HCT116 (cell line): ENCODE data around the gene TMF1. TPM values are rescaled to one million over a fixed set of nuclear protein-coding genes. Genes with fewer than 3 reads are reported as not detected.

Experiments
- ATAC-seq: fragments of 200-7000 bp; cut with Tn5 transposase; 2 replicates; pipeline ENCODE4 v1.9.1; 2020; ENCODE audit warnings: mild to moderate bottlenecking, moderate library complexity
- BruUV-seq: library from RNA; stranded (reverse); fragments of 400-500 nt; replicated peaks from 2 replicates; lab custom pipeline; 2021; lab: Mats Ljungman, UMichigan
- CTCF ChIA-PET: fragments of 300-600 bp; sonication (Branson Sonifier 250); formaldehyde crosslinking; loops from one replicate; lab custom pipeline; 2021; ENCODE audit warnings: antibody characterized with exemption; lab: Charles Lee
- POLR2A ChIA-PET: fragments of 300-600, 350-600 bp; sonication (Branson Sonifier 250); formaldehyde crosslinking; loops from one replicate; lab custom pipeline; 2021; ENCODE audit warnings: antibody characterized with exemption; lab: Charles Lee
- RAD21 ChIA-PET, 2 experiments: fragments of 300-600 bp; sonication (Branson Sonifier 250); formaldehyde crosslinking; loops; one replicate each; lab custom pipeline; 2023; ENCODE audit warnings: low total read pairs in 2 of 2; ENCODE audit not compliant: uncharacterized antibody in 2 of 2, unreplicated experiment in 2 of 2, low non-redundant PET in 1 of 2; lab: Charles Lee
- DNase-seq: peaks from one replicate; pipeline ENCODE4 v3.0.0-alpha.2; 2010; ENCODE audit warnings: low read depth, low spot score
- H2AFZ ChIP-seq: fragments of 200-600 bp; shearing (Covaris generic), sonication (generic); 2 replicates; pipeline ENCODE4 v1.6.1; 2017; ENCODE audit warnings: low read depth, mixed run types, mixed read lengths, antibody characterized with exemption, low read length; ENCODE audit not compliant: poor library complexity, severe bottlenecking
- H3K27ac ChIP-seq: 2 replicates; pipeline ENCODE4 v1.5.1; 2012; ENCODE audit warnings: low read depth, low read length
- H3K27me3 ChIP-seq: fragments of 200-600 bp; sonication (generic); 2 replicates; pipeline ENCODE4 v1.6.1; 2016; ENCODE audit warnings: mixed run types, low read length, mixed read lengths; ENCODE audit not compliant: insufficient read depth
- H3K36me3 ChIP-seq, 2 experiments: fragments of 200-500 bp in 1 of 2; fragments of 200-600 bp in 1 of 2; sonication (Bioruptor generic) in 1 of 2; sonication (generic) in 1 of 2; 2 replicates each; pipeline versions ENCODE4 v1.5.1 to v1.6.1; 2014 to 2016; ENCODE audit warnings: low read length in 2 of 2, inconsistent platforms in 1 of 2, mixed read lengths in 1 of 2, mixed run types in 1 of 2; ENCODE audit not compliant: insufficient read depth in 2 of 2, control insufficient read depth in 1 of 2
- H3K4me1 ChIP-seq, 2 experiments: fragments of 200-600 bp in 1 of 2; sonication (generic) in 1 of 2; 2 replicates each; pipeline versions ENCODE4 v1.5.1 to v1.6.1; 2012 to 2017; ENCODE audit warnings: low read length in 2 of 2, inconsistent platforms in 1 of 2, mild to moderate bottlenecking in 1 of 2, mixed read lengths in 1 of 2, mixed run types in 1 of 2, moderate library complexity in 1 of 2; ENCODE audit not compliant: insufficient read depth in 2 of 2, control insufficient read depth in 1 of 2
- H3K4me2 ChIP-seq: fragments of 200-600 bp; sonication (generic); 2 replicates; pipeline ENCODE4 v1.6.1; 2017; ENCODE audit warnings: mixed run types, low read length, mixed read lengths
- H3K4me3 ChIP-seq, 2 experiments: fragments of 200-600 bp in 1 of 2; sonication (generic) in 1 of 2; replicated peaks in 1 of 2; 2 replicates each; pipeline ENCODE4 v1.5.1; 2011 to 2016; ENCODE audit warnings: low read length in 2 of 2, control low read depth in 1 of 2, low read depth in 1 of 2, mild to moderate bottlenecking in 1 of 2, mixed read lengths in 1 of 2, mixed run types in 1 of 2
- H3K79me2 ChIP-seq: fragments of 200-600 bp; sonication (generic); 2 replicates; pipeline ENCODE4 v1.6.1; 2017; ENCODE audit warnings: mild to moderate bottlenecking, mixed run types, low read length, moderate library complexity, mixed read lengths; ENCODE audit not compliant: insufficient read depth
- H3K9ac ChIP-seq: fragments of 200-600 bp; sonication (generic); 2 replicates; pipeline ENCODE4 v1.6.1; 2016; ENCODE audit warnings: low read length, mixed read lengths
- H3K9me2 ChIP-seq: fragments of 200-600 bp; sonication (generic), shearing (Covaris generic); 2 replicates; pipeline ENCODE4 v1.6.1; 2017; ENCODE audit warnings: mixed run types, mild to moderate bottlenecking, moderate library complexity; ENCODE audit not compliant: insufficient read depth
- H3K9me3 ChIP-seq, 2 experiments: fragments of 200-500 bp in 1 of 2; fragments of 200-600 bp in 1 of 2; sonication (Bioruptor generic) in 1 of 2; sonication (generic) in 1 of 2; 2 replicates each; pipeline ENCODE4 v1.6.1; 2014 to 2017; ENCODE audit warnings: low read length in 2 of 2, mixed read lengths in 2 of 2, inconsistent platforms in 1 of 2, low read depth in 1 of 2, mild to moderate bottlenecking in 1 of 2, mixed run types in 1 of 2, moderate library complexity in 1 of 2; ENCODE audit not compliant: control insufficient read depth in 1 of 2, insufficient read depth in 1 of 2
- H4K20me1 ChIP-seq: fragments of 200-600 bp; sonication (generic), shearing (Covaris generic); 2 replicates; pipeline ENCODE4 v1.6.1; 2017; ENCODE audit warnings: mixed run types, mild to moderate bottlenecking, moderate library complexity; ENCODE audit not compliant: insufficient read depth
- CEBPB ChIP-seq: IDR thresholded peaks from 2 replicates; pipeline ENCODE4 v1.6.1; 2012; ENCODE audit warnings: low read depth
- ELF1 ChIP-seq: IDR thresholded peaks from 2 replicates; pipeline ENCODE4 v1.6.1; 2012; ENCODE audit warnings: low read depth, borderline replicate concordance
- FOSL1 ChIP-seq: IDR thresholded peaks from 2 replicates; pipeline ENCODE4 v1.6.1; 2012; ENCODE audit warnings: low read depth
- JUND ChIP-seq: IDR thresholded peaks from 2 replicates; pipeline ENCODE4 v1.6.1; 2012
- RAD21 ChIP-seq: IDR thresholded peaks from 2 replicates; pipeline ENCODE4 v1.6.1; 2012; ENCODE audit warnings: low read depth, mild to moderate bottlenecking
- SP1 ChIP-seq: IDR thresholded peaks from 2 replicates; pipeline ENCODE4 v1.6.1; 2012; ENCODE audit warnings: low read depth
- ZNF274 ChIP-seq: fragments of 200-500 bp; sonication (Bioruptor generic); IDR thresholded peaks from 2 replicates; pipeline ENCODE4 v1.6.1; 2014; ENCODE audit warnings: mild to moderate bottlenecking, low read depth, low read length, inconsistent platforms
- intact Hi-C: fragments of 100-400 bp; cut with micrococcal nuclease; formaldehyde crosslinking; loops from 2 replicates; pipeline ENCODE4 v1.10.0; 2022
- total RNA-seq: library from RNA; stranded (reverse); gene quantifications from one replicate; pipeline ENCODE4 v1.2.1, GENCODE V29; 2021; ENCODE audit not compliant: unreplicated experiment
- TF ChIP-seq, protein P1 (sequence below), 3 experiments: fragments of 200-600 bp in 1 of 3; sonication (generic) in 1 of 3; IDR thresholded peaks in 2 of 3; conservative IDR thresholded peaks in 1 of 3; 2 replicates each; pipeline ENCODE4 v1.5.1; 2012 to 2017; ENCODE audit warnings: low read depth in 2 of 3, low read length in 2 of 3, antibody characterized with exemption in 1 of 3, borderline replicate concordance in 1 of 3, control low read depth in 1 of 3, mild to moderate bottlenecking in 1 of 3, mixed read lengths in 1 of 3, mixed run types in 1 of 3, moderate library complexity in 1 of 3; ENCODE audit not compliant: insufficient read depth in 1 of 3
- TF ChIP-seq, protein P2 (sequence below): IDR thresholded peaks from 2 replicates; pipeline ENCODE4 v1.6.1; 2011; ENCODE audit warnings: mild to moderate bottlenecking, low read length, moderate library complexity; ENCODE audit not compliant: insufficient replicate concordance; ENCODE audit errors: extremely low read depth

Gene TMF1
- total RNA-seq, 1 experiment from 2014 or later = 27.3 TPM

GRCh38 chr3:69063636-69064035 lies 11.5 kb upstream of the TMF1 start:
- CTCF ChIA-PET = no interaction called here
- H3K4me1 ChIP-seq = no peaks in the 10 kb centered on the region
- POLR2A ChIA-PET = interaction anchor here (1.1 kb wide), 1 partner anchor 11 kb away, joined by 3 read pairs; the partner anchor contains the start of gene TMF1
- no peak overlapping the region for H3K9ac ChIP-seq
- no peaks in the 10 kb centered on the region for H3K9me2 ChIP-seq
- H4K20me1 ChIP-seq = no peaks in the 10 kb centered on the region
- no peak overlapping the region for H3K4me2 ChIP-seq
- H3K79me2 ChIP-seq = no peaks in the 10 kb centered on the region
- TF ChIP-seq SP1 (no peak), CEBPB (no peak), ZNF274 (no peak), FOSL1 (no peak)
- no peak overlapping the region for H3K27ac ChIP-seq
- H3K36me3 ChIP-seq = peaks cover 18 to 26% of the 10 kb centered on the region in 2 experiments; a peak in 3 of 4 replicates
- H3K9me3 ChIP-seq = no peaks in the 10 kb centered on the region
- no peak overlapping the region for H2AFZ ChIP-seq
- intact Hi-C loops = no loop called here
- H3K27me3 ChIP-seq = no peaks in the 10 kb centered on the region
- H3K4me3 ChIP-seq = no peak overlapping the region
- no peak for ATAC-seq
- no peak for DNase-seq
- no TSS peak for BruUV-seq
- RAD21 ChIA-PET = no interaction called here

DNA sequence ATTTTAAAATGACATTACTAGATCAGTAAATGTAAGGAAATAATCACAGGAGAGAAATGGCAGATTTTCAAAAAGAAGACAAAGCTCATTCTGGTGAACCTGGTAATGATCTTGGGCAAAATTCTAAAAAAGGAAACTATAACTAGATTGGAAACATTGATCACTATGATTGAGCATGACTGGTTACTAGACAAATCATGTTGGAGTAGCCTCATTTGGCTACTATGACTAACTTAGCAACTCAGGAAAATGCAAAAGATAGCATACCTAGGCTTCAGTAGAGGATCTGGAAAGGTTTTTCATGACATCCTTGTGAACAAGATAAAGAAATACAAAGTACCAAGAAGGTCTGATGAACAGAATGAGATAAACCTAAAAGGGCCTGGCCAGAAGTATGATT lies 7.6 kb upstream of the TMF1 start:
- H4K20me1 ChIP-seq = no peaks in the 10 kb centered on the region
- H3K9me2 ChIP-seq = no peaks in the 10 kb centered on the region
- TF ChIP-seq, protein P1, sequence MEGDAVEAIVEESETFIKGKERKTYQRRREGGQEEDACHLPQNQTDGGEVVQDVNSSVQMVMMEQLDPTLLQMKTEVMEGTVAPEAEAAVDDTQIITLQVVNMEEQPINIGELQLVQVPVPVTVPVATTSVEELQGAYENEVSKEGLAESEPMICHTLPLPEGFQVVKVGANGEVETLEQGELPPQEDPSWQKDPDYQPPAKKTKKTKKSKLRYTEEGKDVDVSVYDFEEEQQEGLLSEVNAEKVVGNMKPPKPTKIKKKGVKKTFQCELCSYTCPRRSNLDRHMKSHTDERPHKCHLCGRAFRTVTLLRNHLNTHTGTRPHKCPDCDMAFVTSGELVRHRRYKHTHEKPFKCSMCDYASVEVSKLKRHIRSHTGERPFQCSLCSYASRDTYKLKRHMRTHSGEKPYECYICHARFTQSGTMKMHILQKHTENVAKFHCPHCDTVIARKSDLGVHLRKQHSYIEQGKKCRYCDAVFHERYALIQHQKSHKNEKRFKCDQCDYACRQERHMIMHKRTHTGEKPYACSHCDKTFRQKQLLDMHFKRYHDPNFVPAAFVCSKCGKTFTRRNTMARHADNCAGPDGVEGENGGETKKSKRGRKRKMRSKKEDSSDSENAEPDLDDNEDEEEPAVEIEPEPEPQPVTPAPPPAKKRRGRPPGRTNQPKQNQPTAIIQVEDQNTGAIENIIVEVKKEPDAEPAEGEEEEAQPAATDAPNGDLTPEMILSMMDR (IDR thresholded peaks at IDR 0.05 in 2 of 3, conservative IDR thresholded peaks at IDR 0.05 in 1 of 3; ENCODE audit: borderline replicate concordance in 1 of 3, insufficient read depth in 1 of 3, low read depth in 2 of 3, low read length in 2 of 3) = no peak
- TF ChIP-seq FOSL1 (no peak), SP1 (no peak), ELF1 (no peak), RAD21 (no peak), JUND (no peak)
- TF ChIP-seq, protein P2, sequence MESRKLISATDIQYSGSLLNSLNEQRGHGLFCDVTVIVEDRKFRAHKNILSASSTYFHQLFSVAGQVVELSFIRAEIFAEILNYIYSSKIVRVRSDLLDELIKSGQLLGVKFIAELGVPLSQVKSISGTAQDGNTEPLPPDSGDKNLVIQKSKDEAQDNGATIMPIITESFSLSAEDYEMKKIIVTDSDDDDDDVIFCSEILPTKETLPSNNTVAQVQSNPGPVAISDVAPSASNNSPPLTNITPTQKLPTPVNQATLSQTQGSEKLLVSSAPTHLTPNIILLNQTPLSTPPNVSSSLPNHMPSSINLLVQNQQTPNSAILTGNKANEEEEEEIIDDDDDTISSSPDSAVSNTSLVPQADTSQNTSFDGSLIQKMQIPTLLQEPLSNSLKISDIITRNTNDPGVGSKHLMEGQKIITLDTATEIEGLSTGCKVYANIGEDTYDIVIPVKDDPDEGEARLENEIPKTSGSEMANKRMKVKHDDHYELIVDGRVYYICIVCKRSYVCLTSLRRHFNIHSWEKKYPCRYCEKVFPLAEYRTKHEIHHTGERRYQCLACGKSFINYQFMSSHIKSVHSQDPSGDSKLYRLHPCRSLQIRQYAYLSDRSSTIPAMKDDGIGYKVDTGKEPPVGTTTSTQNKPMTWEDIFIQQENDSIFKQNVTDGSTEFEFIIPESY = no peak
- TF ChIP-seq, all 23 proteins: peak for 0
- H2AFZ ChIP-seq = no peak overlapping the region
- BruUV-seq = no TSS peak
- ChIA-PET POLR2A (no interaction called here), RAD21 (no interaction called here), CTCF (interaction anchor here (0.6 kb wide), 1 partner anchor 102 kb away, joined by 3 read pairs; no protein-coding TSS in a partner anchor)
- no peaks in the 10 kb centered on the region for H3K27me3 ChIP-seq
- no peaks in the 10 kb centered on the region for H3K79me2 ChIP-seq
- no peaks in the 10 kb centered on the region for H3K9me3 ChIP-seq
- no peak overlapping the region for H3K9ac ChIP-seq
- no peak overlapping the region for H3K4me3 ChIP-seq
- intact Hi-C loops = no loop called here
- DNase-seq (no peak), ATAC-seq (no peak)
- no peak overlapping the region for H3K27ac ChIP-seq
- no peaks in the 10 kb centered on the region for H3K4me1 ChIP-seq
- H3K36me3 ChIP-seq = peaks cover 27 to 46% of the 10 kb centered on the region in 2 experiments
- H3K4me2 ChIP-seq = no peak overlapping the region
